Fibroblast of lung (primary cell): ENCODE data around the gene PIP5KL1. TPM values are rescaled to one million over a fixed set of nuclear protein-coding genes. Genes with fewer than 3 reads are reported as not detected.

Experiments used
- DNase-seq, 2 donors: peaks; one replicate each; pipeline versions ENCODE4 v3.0.0 to v3.0.0-alpha.2; 2010; ENCODE audit warnings: low read depth in 2 of 2
- H2AFZ ChIP-seq: 2 replicates; pipeline ENCODE4 v1.5.1; 2012; ENCODE audit warnings: low read length, control low read depth, inconsistent platforms
- H3K27ac ChIP-seq: 2 replicates; pipeline ENCODE4 v1.5.1; 2011; ENCODE audit warnings: low read length, control low read depth; ENCODE audit not compliant: insufficient read depth
- H3K27me3 ChIP-seq: 2 replicates; pipeline ENCODE4 v1.5.1; 2011; ENCODE audit warnings: mild to moderate bottlenecking, low read length; ENCODE audit not compliant: control insufficient read depth, insufficient read depth
- H3K36me3 ChIP-seq: 2 replicates; pipeline ENCODE4 v1.5.1; 2011; ENCODE audit warnings: low read length; ENCODE audit not compliant: control insufficient read depth, insufficient read depth
- H3K4me1 ChIP-seq: 2 replicates; pipeline ENCODE4 v1.5.1; 2011; ENCODE audit warnings: low read length; ENCODE audit not compliant: control insufficient read depth, insufficient read depth; ENCODE audit errors: extremely low read depth
- H3K4me2 ChIP-seq: 2 replicates; pipeline ENCODE4 v1.5.1; 2011; ENCODE audit warnings: low read length, control low read depth; ENCODE audit not compliant: insufficient read depth; ENCODE audit errors: extremely low read depth
- H3K4me3 ChIP-seq, 4 experiments: fragments of 200-600 bp in 1 of 4; sonication (generic) in 1 of 4; replicated peaks in 1 of 4; 2 replicates each; pipeline ENCODE4 v1.5.1; 2011 to 2016; ENCODE audit warnings: low read length in 4 of 4, low read depth in 3 of 4, mild to moderate bottlenecking in 3 of 4, control low read depth in 2 of 4, inconsistent platforms in 1 of 4, mixed read lengths in 1 of 4; ENCODE audit not compliant: insufficient read depth in 1 of 4; ENCODE audit errors: control extremely low read depth in 1 of 4
- H3K79me2 ChIP-seq: 2 replicates; pipeline ENCODE4 v1.5.1; 2012; ENCODE audit warnings: mild to moderate bottlenecking, low read length, inconsistent platforms; ENCODE audit not compliant: control insufficient read depth, insufficient read depth
- H3K9ac ChIP-seq: 2 replicates; pipeline ENCODE4 v1.5.1; 2011; ENCODE audit warnings: mild to moderate bottlenecking, low read length, control low read depth; ENCODE audit not compliant: insufficient read depth
- H3K9me3 ChIP-seq: 2 replicates; pipeline ENCODE4 v1.5.1; 2012; ENCODE audit warnings: low read depth, low read length; ENCODE audit not compliant: control insufficient read depth, insufficient read depth
- H4K20me1 ChIP-seq: 2 replicates; pipeline ENCODE4 v1.5.1; 2011; ENCODE audit warnings: low read length; ENCODE audit not compliant: control insufficient read depth, insufficient read depth; ENCODE audit errors: extremely low read depth
- EZH2 ChIP-seq: IDR thresholded peaks from 2 replicates; pipeline ENCODE4 v1.5.1; 2012; ENCODE audit warnings: low read length, control low read depth, mild to moderate bottlenecking; ENCODE audit errors: missing control alignments
- polyA plus RNA-seq, 2 donors: library from polyadenylated mRNA; depleted of rRNA in 1 of 2; stranded (reverse) in 1 of 2; unstranded in 1 of 2; fragments of >200 nt; gene quantifications; 2 replicates each; pipeline ENCODE4 v1.2.1, GENCODE V29; 2011 to 2012; ENCODE audit warnings: missing spikeins in 1 of 2
- total RNA-seq: library from RNA; depleted of rRNA; stranded (reverse); fragments of >200 nt; gene quantifications from 2 replicates; pipeline ENCODE4 v1.2.1, GENCODE V29; 2014
- TF ChIP-seq, protein P1 (sequence below), 2 donors: IDR thresholded peaks in 1 of 2; conservative IDR thresholded peaks in 1 of 2; 1 replicate in 1 of 2; 2 replicates in 1 of 2; pipeline ENCODE4 v1.5.1; 2011 to 2012; ENCODE audit warnings: low read length in 2 of 2, control low read depth in 1 of 2, inconsistent platforms in 1 of 2, low read depth in 1 of 2, mild to moderate bottlenecking in 1 of 2

Gene PIP5KL1
- total and polyA plus RNA-seq, 2 donors (not counting 1 experiment from before 2014, with no cell fraction given) = 1.9 to 2.5 TPM

DNA sequence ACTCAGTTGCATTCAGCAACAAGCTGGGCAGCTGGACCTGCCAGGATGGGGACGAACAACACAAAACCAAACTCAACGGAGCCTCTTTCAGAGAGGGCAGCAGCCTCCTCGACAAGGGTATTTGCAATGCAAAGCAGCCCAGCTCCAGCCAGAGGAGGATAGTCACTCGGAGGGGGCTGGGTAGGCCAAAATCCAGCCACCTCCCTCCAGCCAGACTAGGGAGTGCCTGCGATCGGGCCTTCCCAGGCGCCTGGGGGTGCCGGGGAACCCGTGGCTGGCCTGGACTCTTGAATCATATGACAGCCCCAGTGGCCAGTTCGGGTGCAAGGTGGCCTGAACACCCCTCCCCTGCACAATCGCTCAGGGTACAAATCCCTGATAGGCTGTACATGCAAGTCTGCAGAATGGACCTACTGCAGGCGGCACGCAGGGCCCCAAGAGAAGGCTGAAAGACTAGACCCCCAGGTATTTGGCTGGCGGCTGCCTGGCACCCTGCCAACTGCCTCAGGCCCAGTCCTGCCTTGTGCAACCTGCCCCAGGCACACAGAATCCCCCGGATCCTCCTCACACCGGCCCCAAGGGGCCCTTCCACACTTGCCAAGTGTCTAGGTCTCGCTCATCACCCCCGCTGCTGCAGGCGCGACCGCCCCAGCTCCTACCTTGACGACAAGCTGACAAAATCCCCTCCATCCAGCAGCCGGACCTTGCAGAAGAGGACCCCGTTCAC is 48.9 kb upstream of the PIP5KL1 start:
- TF ChIP-seq, protein P1, sequence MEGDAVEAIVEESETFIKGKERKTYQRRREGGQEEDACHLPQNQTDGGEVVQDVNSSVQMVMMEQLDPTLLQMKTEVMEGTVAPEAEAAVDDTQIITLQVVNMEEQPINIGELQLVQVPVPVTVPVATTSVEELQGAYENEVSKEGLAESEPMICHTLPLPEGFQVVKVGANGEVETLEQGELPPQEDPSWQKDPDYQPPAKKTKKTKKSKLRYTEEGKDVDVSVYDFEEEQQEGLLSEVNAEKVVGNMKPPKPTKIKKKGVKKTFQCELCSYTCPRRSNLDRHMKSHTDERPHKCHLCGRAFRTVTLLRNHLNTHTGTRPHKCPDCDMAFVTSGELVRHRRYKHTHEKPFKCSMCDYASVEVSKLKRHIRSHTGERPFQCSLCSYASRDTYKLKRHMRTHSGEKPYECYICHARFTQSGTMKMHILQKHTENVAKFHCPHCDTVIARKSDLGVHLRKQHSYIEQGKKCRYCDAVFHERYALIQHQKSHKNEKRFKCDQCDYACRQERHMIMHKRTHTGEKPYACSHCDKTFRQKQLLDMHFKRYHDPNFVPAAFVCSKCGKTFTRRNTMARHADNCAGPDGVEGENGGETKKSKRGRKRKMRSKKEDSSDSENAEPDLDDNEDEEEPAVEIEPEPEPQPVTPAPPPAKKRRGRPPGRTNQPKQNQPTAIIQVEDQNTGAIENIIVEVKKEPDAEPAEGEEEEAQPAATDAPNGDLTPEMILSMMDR (conservative IDR thresholded peaks at IDR 0.05 in 1 of 2, IDR thresholded peaks at IDR 0.05 in 1 of 2; ENCODE audit: low read depth in 1 of 2, low read length in 2 of 2) = no peak
- no peak for TF ChIP-seq EZH2
- peaks cover 48% of the 10 kb centered on the region for H3K79me2 ChIP-seq
- H3K27me3 ChIP-seq = no peaks in the 10 kb centered on the region
- H3K4me2 ChIP-seq = peak overlapping the region; percentile 87
- DNase-seq = peak; percentile 31 to 49
- H4K20me1 ChIP-seq = no peaks in the 10 kb centered on the region
- H3K4me1 ChIP-seq = peaks cover 18% of the 10 kb centered on the region
- peak overlapping the region; percentile 67 for H3K9ac ChIP-seq
- peak overlapping the region; percentile 36 for H3K27ac ChIP-seq
- no peak overlapping the region for H2AFZ ChIP-seq
- no peaks in the 10 kb centered on the region for H3K9me3 ChIP-seq
- H3K4me3 ChIP-seq = peak overlapping the region; percentile 50 to 91 (median 75)
- H3K36me3 ChIP-seq = no peaks in the 10 kb centered on the region

DNA sequence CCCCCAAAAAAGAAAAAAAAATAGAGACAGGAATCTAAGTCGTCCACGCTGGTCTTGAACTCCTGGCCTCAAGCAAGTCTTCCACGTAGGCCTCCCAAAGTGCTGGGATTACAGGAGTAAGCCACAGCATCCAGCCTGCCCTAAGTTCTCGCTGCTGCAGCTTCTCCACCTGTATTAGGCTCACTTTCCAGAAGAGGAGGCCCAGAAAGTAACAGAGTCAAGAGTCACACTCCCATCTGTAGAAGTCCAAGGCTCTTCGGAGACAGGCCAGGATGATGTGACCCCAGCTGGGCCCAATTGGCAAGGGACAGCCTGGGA is 48.4 kb upstream of the PIP5KL1 start:
- Histone ChIP-seq H3K4me2 (peak overlapping the region; percentile 87), H3K36me3 (no peaks in the 10 kb centered on the region), H2AFZ (no peak overlapping the region), H3K27me3 (no peaks in the 10 kb centered on the region), H3K9ac (peak overlapping the region; percentile 67), H3K9me3 (no peaks in the 10 kb centered on the region), H3K4me3 (peak overlapping the region; percentile 50 to 91 (median 75)), H3K79me2 (peaks cover 51% of the 10 kb centered on the region), H3K4me1 (peaks cover 19% of the 10 kb centered on the region), H3K27ac (peak overlapping the region; percentile 36), H4K20me1 (no peaks in the 10 kb centered on the region)
- DNase-seq = no peak
- TF ChIP-seq, protein P1 (conservative IDR thresholded peaks at IDR 0.05 in 1 of 2, IDR thresholded peaks at IDR 0.05 in 1 of 2; ENCODE audit: low read depth in 1 of 2, low read length in 2 of 2) = no peak
- TF ChIP-seq EZH2 = no peak

- H3K79me2 ChIP-seq = peaks cover 57% of the 10 kb centered on the region
- no peak for TF ChIP-seq EZH2
- TF ChIP-seq, protein P1 (conservative IDR thresholded peaks at IDR 0.05 in 1 of 2, IDR thresholded peaks at IDR 0.05 in 1 of 2; ENCODE audit: low read depth in 1 of 2, low read length in 2 of 2) = peak in 1 of 2 donors; percentile 12
- peaks cover 21% of the 10 kb centered on the region for H3K4me1 ChIP-seq
- no peak overlapping the region for H2AFZ ChIP-seq
- H3K9me3 ChIP-seq = no peaks in the 10 kb centered on the region
- peak; percentile 83 to 87 for DNase-seq
- peak overlapping the region; percentile 11 for H3K9ac ChIP-seq
- H3K27me3 ChIP-seq = no peaks in the 10 kb centered on the region
- H3K36me3 ChIP-seq = no peaks in the 10 kb centered on the region
- peak overlapping the region; percentile 87 for H3K4me2 ChIP-seq
- peak overlapping the region; percentile 50 for H3K27ac ChIP-seq
- H4K20me1 ChIP-seq = no peaks in the 10 kb centered on the region
- peak overlapping the region; percentile 44 to 91 (median 58) for H3K4me3 ChIP-seq
Observed at GRCh38 chr9:127977884-127978647, 47.5 kb upstream of the PIP5KL1 start.
